H1 (cell line): Measurements from ENCODE around the gene C1orf74. TPM values are rescaled to one million over a fixed set of nuclear protein-coding genes. Genes with fewer than 3 reads are reported as not detected.

Experiments used
- ASH2L ChIP-seq: fragments of 200-600, 300-600 bp; sonication (generic); IDR thresholded peaks from one replicate; pipeline ENCODE4 v1.7.1; 2017; ENCODE audit warnings: low read length
- BACH1 ChIP-seq: IDR thresholded peaks from 2 replicates; pipeline ENCODE4 v1.6.1; 2012; ENCODE audit warnings: low read length, improper control_type of control experiment
- CBX8 ChIP-seq: fragments of 300-800, 300-1000 bp; sonication (generic); IDR thresholded peaks from 2 replicates; pipeline ENCODE4 v1.7.1; 2016; ENCODE audit warnings: low read depth, low read length, borderline replicate concordance
- CTBP2 ChIP-seq: IDR thresholded peaks from 2 replicates; pipeline ENCODE4 v1.7.0; 2011; ENCODE audit warnings: borderline replicate concordance, mild to moderate bottlenecking, moderate library complexity, mixed read lengths, low read length; ENCODE audit not compliant: insufficient read depth, insufficient read length
- HDAC6 ChIP-seq: IDR thresholded peaks from one replicate; pipeline ENCODE4 v1.7.1; 2012; ENCODE audit warnings: low read depth, mild to moderate bottlenecking, inconsistent platforms, low read length, moderate library complexity
- SIX5 ChIP-seq: IDR thresholded peaks from 2 replicates; pipeline ENCODE4 v1.6.1; 2011; ENCODE audit warnings: mild to moderate bottlenecking, low read depth, low read length
- polyA plus RNA-seq, 7 experiments: library from polyadenylated mRNA; depleted of rRNA in 3 of 7; stranded (reverse) in 5 of 7; unstranded in 2 of 7; fragments of >200 nt in 5 of 7; fragments of 200-250 nt in 2 of 7; gene quantifications; 1 replicate in 5 of 7; 2 replicates in 1 of 7; 4 replicates in 1 of 7; pipeline versions ENCODE4 v1.2.1 to v1.2.3, GENCODE V29; 2011 to 2013; ENCODE audit warnings: missing spikeins in 2 of 7, mixed read lengths in 2 of 7
- total RNA-seq: library from RNA; stranded (reverse); fragmentation: NEBNext Ultra II Directional; extraction: Animal tissue kit (Norgen Biotek cat#: 25700); gene quantifications from 2 replicates; pipeline ENCODE4 v1.2.1, GENCODE V29; 2021
- TF ChIP-seq, protein P1 (sequence below): IDR thresholded peaks from 2 replicates; pipeline ENCODE4 v1.6.1; 2012; ENCODE audit warnings: inconsistent platforms

C1orf74 gene
- total and polyA plus RNA-seq, 2 of the 8 experiments (the other 6 are each of a cell fraction or from before 2014, with no cell fraction given), result 3.1 to 3.9 TPM

- no peak for TF ChIP-seq BACH1
- no peak for TF ChIP-seq CTBP2
- no peak for TF ChIP-seq SIX5
- TF ChIP-seq ASH2L, result no peak
- TF ChIP-seq, protein P1, sequence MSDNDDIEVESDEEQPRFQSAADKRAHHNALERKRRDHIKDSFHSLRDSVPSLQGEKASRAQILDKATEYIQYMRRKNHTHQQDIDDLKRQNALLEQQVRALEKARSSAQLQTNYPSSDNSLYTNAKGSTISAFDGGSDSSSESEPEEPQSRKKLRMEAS, result no peak
- TF ChIP-seq CBX8, result no peak
- TF ChIP-seq HDAC6, result no peak
Measured at GRCh38 chr1:209780268-209780667, 4.1 kb downstream of the C1orf74 start (continued).
